ENCODE data around the gene PRRC2B.
"Not testable (repeated sequence)": the region's sequence is repeated elsewhere in the genome, so short reads cannot be mapped to it uniquely, and the experiment has no call there.

The PRRC2B gene

GRCh38 chr9:131387394-131387793 is 6.5 kb upstream of the PRRC2B start:
- DNase-seq = no peak

- DNase-seq = no peak
Observed at GRCh38 chr9:131391020-131391419, 2.9 kb upstream of the PRRC2B start.

DNA sequence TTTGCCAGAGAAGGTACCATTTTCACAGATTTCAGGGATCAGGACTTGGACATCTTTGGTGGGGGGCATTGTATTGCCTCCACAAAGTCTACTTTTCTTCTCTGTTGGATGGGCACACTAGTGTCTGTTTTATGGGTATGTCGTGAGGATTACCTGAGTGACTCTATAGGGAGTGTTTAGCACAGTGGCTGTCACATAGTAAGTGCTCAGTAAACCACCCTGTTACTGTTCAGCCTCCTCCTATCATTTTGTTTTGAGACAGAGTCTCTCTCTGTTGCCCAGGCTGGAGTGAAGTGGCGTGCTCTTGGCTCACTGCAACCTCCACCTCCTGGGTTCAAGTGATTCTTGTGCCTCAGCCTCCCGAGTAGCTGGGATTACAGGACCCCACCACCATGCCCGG is 2.4 kb upstream of the PRRC2B start:
- DNase-seq = no peak

GRCh38 chr9:131394464-131395156 is 724 bp downstream of the PRRC2B start:
- peak; percentile 49 to 76 (median 58) for DNase-seq

- DNase-seq = peak; percentile 53 to 56 (median 54)
Observed at GRCh38 chr9:131395157-131396098, 1.5 kb downstream of the PRRC2B start.

DNA sequence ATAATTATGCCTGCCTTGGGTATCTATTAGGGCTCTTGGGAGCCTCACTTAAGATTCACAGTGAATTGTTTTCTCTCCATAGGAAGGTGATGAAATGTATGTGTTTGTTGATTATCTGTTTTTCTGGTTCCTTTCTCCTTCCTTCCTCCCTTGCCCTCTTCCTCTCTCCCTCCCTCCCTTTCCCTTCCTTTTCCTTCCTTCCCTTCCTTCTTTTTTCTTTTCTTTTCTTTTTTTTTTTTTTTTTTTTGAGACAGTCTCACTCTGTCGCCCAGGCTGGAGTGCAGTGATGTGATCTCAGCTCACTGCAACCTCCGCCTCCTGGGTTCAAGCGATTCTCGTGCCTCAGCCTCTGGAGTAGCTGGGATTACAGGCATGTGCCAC is 2.2 kb downstream of the PRRC2B start:
- DNase-seq = not testable (repeated sequence)

DNA sequence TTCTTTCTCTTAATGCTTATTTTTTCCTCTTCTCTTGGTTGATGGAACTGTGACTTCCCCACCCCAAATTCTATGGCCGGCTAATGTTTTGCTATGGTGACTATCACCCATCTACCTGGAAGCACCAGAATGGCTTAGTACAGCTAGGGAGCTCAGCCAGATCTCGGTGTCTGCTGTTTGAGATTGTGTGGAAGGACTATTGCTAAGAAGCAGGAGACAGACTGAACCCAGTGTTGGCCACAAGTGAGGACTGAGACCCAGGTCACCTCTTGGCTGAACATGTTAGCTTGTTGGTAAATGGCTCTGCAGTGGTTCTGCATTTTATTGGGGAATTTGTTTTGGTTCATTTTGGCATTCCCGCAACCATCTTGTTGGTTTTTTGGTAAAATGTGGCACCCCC is 2.7 kb downstream of the PRRC2B start:
- DNase-seq = no peak

DNA sequence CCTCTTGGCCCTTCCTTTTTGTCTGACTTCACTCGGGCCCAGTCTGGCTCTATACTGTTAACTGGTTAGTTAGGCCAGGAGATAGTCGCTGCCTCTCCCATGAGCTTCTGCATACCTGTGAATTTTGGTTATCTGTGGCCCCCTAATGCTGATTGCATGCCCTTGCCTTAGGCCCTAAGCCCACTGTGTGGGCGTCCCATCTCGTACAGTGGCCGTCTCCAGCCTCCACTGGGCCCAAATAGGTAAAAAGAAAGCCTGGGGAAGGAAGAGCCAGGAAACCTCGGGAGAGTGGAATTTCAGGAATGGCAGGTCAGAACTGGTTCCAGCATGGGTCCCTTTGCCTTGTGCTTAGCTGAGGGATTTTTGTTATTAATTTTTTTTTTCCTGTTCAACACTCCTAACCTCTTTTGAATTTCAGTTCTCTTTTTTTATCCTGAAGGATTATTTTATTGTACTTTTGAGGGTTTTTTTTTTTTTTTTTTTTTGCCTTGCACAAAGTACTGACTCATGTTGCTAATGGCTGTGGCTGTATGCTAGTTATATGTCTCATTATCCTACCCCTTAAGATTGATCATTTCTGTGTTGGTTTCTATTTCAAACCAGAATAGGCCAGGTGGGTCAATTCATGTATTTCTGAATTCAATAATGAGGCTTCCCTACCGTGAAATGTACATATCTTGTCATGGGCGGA is 3.4 kb downstream of the PRRC2B start:
- peak; percentile 24 to 74 (median 60) for DNase-seq

GRCh38 chr9:131398204-131398603 is 4.3 kb downstream of the PRRC2B start:
- no peak for DNase-seq

GRCh38 chr9:131399972-131400371 is 6.1 kb downstream of the PRRC2B start:
- no peak for DNase-seq

DNA sequence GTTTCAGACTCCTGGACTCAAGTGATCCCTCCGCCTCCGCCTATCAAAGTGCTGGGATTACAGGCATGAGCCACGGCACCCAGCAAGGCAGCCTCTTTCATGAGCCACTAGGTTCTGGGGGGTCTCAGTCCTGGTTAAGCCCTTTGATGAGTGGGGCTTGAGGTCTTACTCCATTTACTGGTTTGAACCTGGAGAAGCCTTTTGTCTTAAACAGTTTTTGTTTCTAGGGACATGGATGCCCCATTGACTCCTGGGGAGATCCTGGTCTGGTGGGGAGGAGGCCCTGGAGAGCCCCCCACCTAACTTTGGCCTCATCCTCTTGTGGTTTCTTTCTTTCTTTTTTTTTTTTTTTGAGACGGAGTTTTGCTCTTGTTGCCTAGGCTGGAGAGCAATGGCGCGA is 6.7 kb downstream of the PRRC2B start:
- DNase-seq = no peak

GRCh38 chr9:131402073-131402472 is 8.2 kb downstream of the PRRC2B start:
- peak; percentile 28 to 64 (median 41) for DNase-seq

DNA sequence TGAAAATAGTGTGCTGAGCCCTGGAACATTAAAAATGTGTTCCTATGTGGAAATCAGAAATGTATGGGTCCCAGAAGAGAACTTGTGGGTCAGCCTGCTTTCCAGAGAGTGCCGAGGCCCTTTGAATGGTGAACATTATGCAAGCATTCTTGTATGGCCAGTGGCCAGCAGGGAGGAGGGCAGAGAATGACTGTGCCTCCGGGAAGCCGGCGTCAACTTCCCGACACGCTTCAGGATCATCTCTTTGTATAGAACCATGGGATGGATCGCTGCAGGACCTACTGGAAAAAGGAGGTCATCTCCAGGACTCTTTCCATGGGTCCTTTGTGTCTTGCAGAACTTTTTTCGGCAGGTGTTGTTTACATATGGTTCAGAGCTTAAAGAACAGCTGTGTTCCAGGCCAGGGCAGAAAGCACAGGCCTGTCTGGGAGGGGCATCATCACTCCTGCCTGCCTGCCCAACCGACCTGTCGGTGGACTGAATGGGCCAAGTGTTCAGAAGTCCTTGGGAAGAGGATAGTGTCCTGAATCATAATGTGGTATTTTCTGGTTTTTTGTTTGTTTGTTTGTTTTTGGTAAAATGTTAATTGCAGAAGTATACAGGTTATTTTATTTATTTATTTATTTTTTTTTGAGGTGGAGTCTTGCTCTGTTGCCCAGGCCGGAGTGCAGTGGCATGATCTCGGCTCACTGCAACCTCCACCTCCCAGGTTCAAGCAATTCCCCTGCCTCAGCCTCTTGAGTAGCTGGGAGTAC is 9.0 kb downstream of the PRRC2B start:
- DNase-seq = peak; percentile 23 to 43 (median 39)

GRCh38 chr9:131403493-131403773 is 9.5 kb downstream of the PRRC2B start:
- DNase-seq = no peak

DNA sequence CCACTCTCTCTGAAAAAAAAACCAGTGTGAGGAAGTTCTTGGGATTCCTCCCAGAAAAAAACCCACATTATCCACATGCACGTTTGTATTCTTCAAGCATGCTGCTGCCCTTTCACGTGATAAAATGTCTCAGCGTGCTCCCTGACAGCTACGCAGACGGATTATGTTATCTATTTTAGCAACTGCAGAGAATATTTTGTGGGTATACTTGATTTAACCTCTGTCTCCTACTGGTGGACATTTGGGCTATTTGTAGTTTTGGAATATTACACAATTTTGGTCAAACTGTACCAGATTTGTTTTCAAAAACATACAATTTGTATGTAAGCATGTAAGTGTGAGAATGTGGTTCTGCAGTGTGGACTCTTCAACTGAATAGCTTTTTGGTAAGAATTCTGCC is 10.7 kb downstream of the PRRC2B start:
- DNase-seq = peak in 1 of 3 donors; percentile 16

DNA sequence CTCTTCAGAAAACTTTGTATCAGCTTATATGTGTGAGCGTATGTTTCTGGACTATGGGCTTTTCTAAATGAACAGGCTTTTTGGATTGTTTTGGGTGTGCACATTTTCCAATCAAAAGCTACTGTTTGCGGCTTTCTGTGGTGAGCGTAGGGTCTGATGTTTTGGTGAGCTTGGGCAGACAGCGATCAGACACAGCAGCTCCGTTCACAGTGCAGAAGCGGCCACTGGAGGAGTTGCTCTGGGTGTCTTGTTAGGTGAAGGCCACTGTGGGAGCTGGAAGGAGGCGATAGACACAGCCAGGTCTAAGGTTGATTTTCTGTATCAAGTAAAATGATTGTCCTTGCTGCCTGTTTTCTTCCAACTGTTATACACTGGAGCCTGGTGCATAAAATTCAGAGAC is 11.1 kb downstream of the PRRC2B start:
- DNase-seq = no peak

GRCh38 chr9:131405428-131405827 is 11.5 kb downstream of the PRRC2B start:
- no peak for DNase-seq

- no peak for DNase-seq
Observed at GRCh38 chr9:131405858-131406537, 12.1 kb downstream of the PRRC2B start.

- peak in 1 of 3 donors; percentile 22 for DNase-seq
Observed at GRCh38 chr9:131406563-131407436, 12.9 kb downstream of the PRRC2B start.

DNA sequence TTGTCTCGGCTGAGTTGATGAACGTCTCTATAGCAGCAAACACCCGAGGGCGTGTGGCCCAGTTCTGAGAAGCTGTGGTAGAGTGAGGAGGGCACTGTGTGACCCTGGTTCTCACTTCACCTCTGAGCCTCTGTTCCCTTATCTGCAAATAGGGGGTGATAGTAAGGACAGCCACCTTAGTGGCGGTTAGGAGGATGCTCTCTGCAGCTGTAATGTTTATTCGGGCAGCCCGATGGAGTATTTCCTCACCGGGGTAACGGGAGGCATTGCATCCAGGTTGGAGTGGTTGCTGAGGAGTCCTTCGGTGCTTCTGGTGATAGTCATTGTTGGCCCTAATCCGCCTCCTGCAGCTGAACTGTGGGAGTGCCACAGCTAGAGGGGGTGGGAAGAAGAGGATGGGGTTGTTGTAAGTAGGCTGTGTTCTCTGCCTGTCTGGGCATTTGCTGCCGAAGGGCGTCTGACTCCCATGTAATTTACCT is 13.9 kb downstream of the PRRC2B start:
- no peak for DNase-seq

- no peak for DNase-seq
Observed at GRCh38 chr9:131409458-131409992, 15.6 kb downstream of the PRRC2B start.
